Smooth muscle cell (in vitro differentiated cells): ENCODE measurements around the gene AP2B1. TPM values are rescaled to one million over a fixed set of nuclear protein-coding genes. Genes with fewer than 3 reads are reported as not detected.
A peak's percentile ranks its signal among the peaks of the same experiment; 100 is the strongest.

Experiments used
- DNase-seq: peaks from one replicate; lab custom pipeline; 2025; ENCODE audit not compliant: unreplicated experiment; lab: John Stamatoyannopoulos, UW
- H2AFZ ChIP-seq: fragments of 200-600 bp; sonication (generic); 2 replicates; pipeline ENCODE4 v1.6.0; 2016; ENCODE audit warnings: antibody characterized with exemption, low read depth, mild to moderate bottlenecking
- H3F3A ChIP-seq: fragments of 200-600 bp; sonication (generic); 2 replicates; pipeline ENCODE4 v1.6.0; 2017; ENCODE audit warnings: antibody characterized with exemption, low read depth
- H3K27ac ChIP-seq: fragments of 200-600 bp; sonication (generic); 2 replicates; pipeline ENCODE4 v1.5.1; 2016; ENCODE audit warnings: low read depth, mild to moderate bottlenecking
- H3K27me3 ChIP-seq: fragments of 200-600 bp; sonication (generic); 2 replicates; pipeline ENCODE4 v1.6.1; 2016; ENCODE audit warnings: low read depth, mild to moderate bottlenecking
- H3K36me3 ChIP-seq: fragments of 200-600 bp; sonication (generic); 2 replicates; pipeline ENCODE4 v1.5.1; 2016; ENCODE audit warnings: low read depth
- H3K4me1 ChIP-seq: fragments of 200-600 bp; sonication (generic); 2 replicates; pipeline ENCODE4 v1.5.1; 2016; ENCODE audit warnings: low read depth
- H3K4me2 ChIP-seq: fragments of 200-600 bp; sonication (generic); 2 replicates; pipeline ENCODE4 v1.6.0; 2016; ENCODE audit warnings: mild to moderate bottlenecking
- H3K4me3 ChIP-seq: fragments of 200-600 bp; sonication (generic); 2 replicates; pipeline ENCODE4 v1.5.1; 2016; ENCODE audit warnings: mild to moderate bottlenecking
- H3K79me2 ChIP-seq: fragments of 200-600 bp; sonication (generic); 2 replicates; pipeline ENCODE4 v1.6.0; 2016; ENCODE audit warnings: low read depth, mild to moderate bottlenecking
- H3K9ac ChIP-seq: fragments of 200-600 bp; sonication (generic); 2 replicates; pipeline ENCODE4 v1.6.0; 2016; ENCODE audit warnings: low read depth
- H3K9me3 ChIP-seq: fragments of 200-600 bp; sonication (generic); replicated peaks from 2 replicates; pipeline ENCODE4 v1.5.1; 2016; ENCODE audit warnings: low read depth
- H4K20me1 ChIP-seq: fragments of 200-600 bp; sonication (generic); 2 replicates; pipeline ENCODE4 v1.6.0; 2016; ENCODE audit warnings: low read depth
- WGBS: methylation state at CpG from one replicate; pipeline ENCODE4 v1.1.7; 2016; ENCODE audit warnings: low lambda C conversion rate; 5-methylcytosine and 5-hydroxymethylcytosine counted together
- polyA plus RNA-seq: library from polyadenylated mRNA; unstranded; fragments of >200 nt; fragmentation: Nextera tagmentation; extraction: Ambion mirVana; gene quantifications from 2 replicates; pipeline ENCODE4 v1.2.1, GENCODE V29; 2016
- total RNA-seq: library from RNA; depleted of rRNA; stranded (reverse); fragments of >200 nt; gene quantifications from 2 replicates; pipeline ENCODE4 v1.2.3, GENCODE V29; 2014
- TF ChIP-seq, protein P1 (sequence below): fragments of 200-600 bp; sonication (generic); IDR thresholded peaks from 2 replicates; pipeline ENCODE4 v1.5.1; 2017; ENCODE audit warnings: borderline replicate concordance, mild to moderate bottlenecking, antibody characterized with exemption; ENCODE audit not compliant: insufficient read depth, poor library complexity, severe bottlenecking

The AP2B1 gene
- total and polyA plus RNA-seq, 2 experiments from 2014 or later, result 58.5 to 92.3 TPM

DNA sequence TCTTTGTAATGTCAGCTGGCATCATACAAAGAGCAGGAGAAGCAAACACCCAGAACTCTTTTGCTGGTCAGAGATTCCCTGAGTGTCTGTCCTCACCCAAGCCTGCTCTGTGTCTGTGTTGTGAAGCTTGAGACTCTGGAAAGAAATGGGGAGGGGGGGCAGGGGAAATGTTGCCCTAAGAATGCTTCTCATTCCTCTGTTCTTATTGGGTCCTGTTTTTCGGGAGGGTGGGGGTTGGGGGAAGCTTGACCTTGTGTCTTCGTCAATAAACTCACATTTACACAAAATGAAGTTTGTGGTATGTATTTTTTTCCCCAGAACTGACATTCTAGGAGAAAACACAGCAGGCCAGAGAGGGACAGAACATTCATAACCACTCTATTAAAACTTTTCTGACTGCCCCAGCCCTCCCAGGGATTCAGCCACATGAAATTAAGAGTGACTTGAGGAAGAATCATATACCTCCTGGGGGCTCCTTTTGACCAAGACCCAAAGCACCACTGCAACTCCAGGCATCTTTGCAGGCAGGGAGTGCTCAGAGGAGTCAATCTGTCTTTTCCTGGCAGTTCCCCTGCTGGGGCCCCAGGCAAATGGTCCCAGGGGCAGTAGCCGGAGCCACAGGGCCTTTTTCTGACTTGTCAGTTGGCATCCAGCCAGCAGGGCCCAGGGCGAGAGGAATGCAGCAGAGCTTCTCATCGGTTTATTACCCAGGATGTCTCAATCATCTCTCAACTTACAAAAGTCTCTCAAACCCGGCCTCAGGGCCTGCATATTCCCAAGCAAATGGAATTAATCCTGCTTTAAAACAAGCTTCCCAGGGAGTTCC lies 139.2 kb downstream of the AP2B1 start:
- no peak overlapping the region for H3K4me3 ChIP-seq
- no peak overlapping the region for H2AFZ ChIP-seq
- no peaks in the 10 kb centered on the region for H3K79me2 ChIP-seq
- WGBS, result 5% methylated on average over 6 of the region's 6 CpGs
- H3F3A ChIP-seq, result peaks cover 29% of the 10 kb centered on the region
- H4K20me1 ChIP-seq, result peaks cover 28% of the 10 kb centered on the region
- peak; percentile 62 for DNase-seq
- H3K9ac ChIP-seq, result no peak overlapping the region
- H3K27me3 ChIP-seq, result no peaks in the 10 kb centered on the region
- peak overlapping the region; percentile 76 for H3K27ac ChIP-seq
- H3K4me1 ChIP-seq, result peaks cover 30% of the 10 kb centered on the region
- H3K9me3 ChIP-seq, result no peaks in the 10 kb centered on the region
- TF ChIP-seq, protein P1, sequence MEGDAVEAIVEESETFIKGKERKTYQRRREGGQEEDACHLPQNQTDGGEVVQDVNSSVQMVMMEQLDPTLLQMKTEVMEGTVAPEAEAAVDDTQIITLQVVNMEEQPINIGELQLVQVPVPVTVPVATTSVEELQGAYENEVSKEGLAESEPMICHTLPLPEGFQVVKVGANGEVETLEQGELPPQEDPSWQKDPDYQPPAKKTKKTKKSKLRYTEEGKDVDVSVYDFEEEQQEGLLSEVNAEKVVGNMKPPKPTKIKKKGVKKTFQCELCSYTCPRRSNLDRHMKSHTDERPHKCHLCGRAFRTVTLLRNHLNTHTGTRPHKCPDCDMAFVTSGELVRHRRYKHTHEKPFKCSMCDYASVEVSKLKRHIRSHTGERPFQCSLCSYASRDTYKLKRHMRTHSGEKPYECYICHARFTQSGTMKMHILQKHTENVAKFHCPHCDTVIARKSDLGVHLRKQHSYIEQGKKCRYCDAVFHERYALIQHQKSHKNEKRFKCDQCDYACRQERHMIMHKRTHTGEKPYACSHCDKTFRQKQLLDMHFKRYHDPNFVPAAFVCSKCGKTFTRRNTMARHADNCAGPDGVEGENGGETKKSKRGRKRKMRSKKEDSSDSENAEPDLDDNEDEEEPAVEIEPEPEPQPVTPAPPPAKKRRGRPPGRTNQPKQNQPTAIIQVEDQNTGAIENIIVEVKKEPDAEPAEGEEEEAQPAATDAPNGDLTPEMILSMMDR, result no peak
- H3K36me3 ChIP-seq, result peaks cover 4% of the 10 kb centered on the region
- peak overlapping the region; percentile 71 for H3K4me2 ChIP-seq

DNA sequence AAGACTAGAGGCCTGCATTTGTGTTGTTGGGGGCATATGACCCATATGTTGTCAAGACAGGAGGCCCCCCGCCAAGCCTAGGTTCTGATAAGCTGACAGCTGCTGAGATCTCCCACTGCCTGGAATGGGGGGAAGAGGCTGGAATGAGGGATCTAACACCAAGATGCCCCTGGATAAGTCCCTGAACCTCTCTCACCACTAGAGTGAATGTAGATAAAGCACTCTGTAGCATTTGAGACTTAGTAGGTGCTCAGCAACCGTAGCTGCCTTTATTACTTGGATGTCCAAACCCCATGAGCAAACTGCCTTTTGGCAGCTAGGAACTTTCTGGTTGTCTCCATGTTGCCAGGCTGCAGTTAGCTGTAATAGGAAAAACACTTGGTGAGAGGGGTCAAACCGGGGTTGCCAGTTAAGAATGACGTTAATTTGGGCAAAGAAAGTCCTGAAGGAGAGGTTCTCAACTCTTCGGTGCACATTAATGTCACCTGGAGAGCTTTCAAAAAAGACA lies 139.9 kb downstream of the AP2B1 start:
- Histone ChIP-seq H3K4me2 (peak overlapping the region; percentile 71), H2AFZ (no peak overlapping the region), H3K27me3 (no peaks in the 10 kb centered on the region), H3F3A (peaks cover 29% of the 10 kb centered on the region), H3K4me1 (peaks cover 30% of the 10 kb centered on the region), H3K9me3 (no peaks in the 10 kb centered on the region), H3K4me3 (no peak overlapping the region), H4K20me1 (peaks cover 21% of the 10 kb centered on the region), H3K9ac (no peak overlapping the region), H3K79me2 (no peaks in the 10 kb centered on the region), H3K27ac (peak overlapping the region; percentile 76), H3K36me3 (peaks cover 4% of the 10 kb centered on the region)
- TF ChIP-seq, protein P1, result no peak
- no peak for DNase-seq
- 65% methylated on average over 5 of the region's 5 CpGs for WGBS

DNA sequence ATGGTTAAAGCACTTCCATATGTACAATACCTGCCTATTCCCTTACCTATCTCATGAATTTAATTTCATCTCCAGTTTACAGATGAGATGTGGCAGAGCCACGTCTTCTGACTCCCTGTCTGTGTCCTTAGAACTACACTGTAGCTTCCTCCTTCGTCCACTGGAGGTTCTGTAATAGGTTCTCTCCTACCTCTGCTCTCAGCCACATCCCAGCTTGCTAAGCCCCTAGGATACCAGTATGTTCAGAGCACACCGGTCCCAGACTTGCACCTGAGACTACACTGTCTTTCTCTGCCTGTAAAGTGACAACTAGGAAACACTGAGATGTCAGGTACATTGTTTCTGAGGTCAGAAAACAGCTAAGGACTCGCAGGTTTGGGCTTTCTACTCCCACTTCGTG lies 140.5 kb downstream of the AP2B1 start:
- Histone ChIP-seq H4K20me1 (peaks cover 18% of the 10 kb centered on the region), H3K4me2 (no peak overlapping the region), H3K4me3 (no peak overlapping the region), H3K4me1 (peaks cover 30% of the 10 kb centered on the region), H3K36me3 (peaks cover 4% of the 10 kb centered on the region), H3K27me3 (no peaks in the 10 kb centered on the region), H3F3A (peaks cover 28% of the 10 kb centered on the region), H3K9ac (no peak overlapping the region), H3K9me3 (no peaks in the 10 kb centered on the region), H3K79me2 (no peaks in the 10 kb centered on the region), H3K27ac (peak overlapping the region; percentile 76), H2AFZ (no peak overlapping the region)
- TF ChIP-seq, protein P1, result no peak
- DNase-seq, result no peak
- WGBS, result 94% methylated on average over 5 of the region's 5 CpGs

DNA sequence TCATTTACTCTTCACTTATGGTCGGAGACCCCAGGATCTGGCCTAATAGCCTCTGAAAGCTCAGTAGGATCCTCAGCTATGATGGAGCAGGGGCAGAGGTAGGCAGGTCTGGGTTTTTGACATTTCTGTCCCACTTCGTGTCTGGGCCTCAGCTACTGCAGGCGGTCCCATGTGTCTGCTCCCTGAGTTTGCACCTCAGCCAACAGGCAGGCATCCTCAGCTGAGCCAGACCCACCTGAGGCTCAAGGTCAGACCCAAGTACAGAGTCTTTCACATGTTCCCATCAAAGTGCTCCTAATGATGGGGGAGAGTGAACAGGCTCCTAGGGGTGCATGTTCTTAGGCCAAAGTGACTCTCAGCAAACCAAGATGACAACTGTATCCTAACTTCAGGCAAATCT lies 141.4 kb downstream of the AP2B1 start:
- 96% methylated on average over 3 of the region's 3 CpGs for WGBS
- Histone ChIP-seq H3K36me3 (peaks cover 2% of the 10 kb centered on the region), H2AFZ (no peak overlapping the region), H3K9me3 (no peaks in the 10 kb centered on the region), H3K79me2 (no peaks in the 10 kb centered on the region), H4K20me1 (peaks cover 18% of the 10 kb centered on the region), H3K27me3 (no peaks in the 10 kb centered on the region), H3K4me1 (peaks cover 30% of the 10 kb centered on the region), H3K4me3 (no peak overlapping the region), H3K27ac (no peak overlapping the region), H3F3A (peaks cover 23% of the 10 kb centered on the region), H3K4me2 (no peak overlapping the region), H3K9ac (no peak overlapping the region)
- TF ChIP-seq, protein P1, result no peak
- no peak for DNase-seq
